Fibroblast of the aortic adventitia (primary cell): ENCODE results near the gene TMEM273. TPM values are rescaled to one million over a fixed set of nuclear protein-coding genes. Genes with fewer than 3 reads are reported as not detected.

ENCODE experiments used
- DNase-seq: peaks from one replicate; pipeline ENCODE4 v3.0.0-alpha.2; 2010; ENCODE audit warnings: low read depth
- H3K4me3 ChIP-seq: 2 replicates; pipeline ENCODE4 v1.5.1; 2011; ENCODE audit warnings: low read depth, mild to moderate bottlenecking, control low read depth, low read length, moderate library complexity
- CTCF ChIP-seq: IDR thresholded peaks from 2 replicates; pipeline ENCODE4 v1.5.1; 2011; ENCODE audit warnings: mild to moderate bottlenecking, low read length, control low read depth, inconsistent platforms; ENCODE audit not compliant: insufficient read depth
- total RNA-seq: library from RNA; depleted of rRNA; stranded (reverse); fragments of >200 nt; gene quantifications from 2 replicates; pipeline ENCODE4 v1.2.3, GENCODE V29; 2012; ENCODE audit warnings: low replicate concordance

The TMEM273 gene
- total RNA-seq, 1 donor = not detected

- DNase-seq = no peak
- no peak for TF ChIP-seq CTCF
- H3K4me3 ChIP-seq = peak overlapping the region; percentile 75
Observed at GRCh38 chr10:49114718-49115014, 73.5 kb downstream of the TMEM273 start.

GRCh38 chr10:49113741-49114141 lies 74.5 kb downstream of the TMEM273 start:
- H3K4me3 ChIP-seq = peak overlapping the region; percentile 14
- no peak for DNase-seq
- TF ChIP-seq CTCF = no peak

- DNase-seq = no peak
- TF ChIP-seq CTCF = no peak
- no peak overlapping the region for H3K4me3 ChIP-seq
Observed at GRCh38 chr10:49112851-49113250, 75.3 kb downstream of the TMEM273 start.

- no peak for TF ChIP-seq CTCF
- H3K4me3 ChIP-seq = no peak overlapping the region
- no peak for DNase-seq
Observed at GRCh38 chr10:49112098-49112497, 76.1 kb downstream of the TMEM273 start.

DNA sequence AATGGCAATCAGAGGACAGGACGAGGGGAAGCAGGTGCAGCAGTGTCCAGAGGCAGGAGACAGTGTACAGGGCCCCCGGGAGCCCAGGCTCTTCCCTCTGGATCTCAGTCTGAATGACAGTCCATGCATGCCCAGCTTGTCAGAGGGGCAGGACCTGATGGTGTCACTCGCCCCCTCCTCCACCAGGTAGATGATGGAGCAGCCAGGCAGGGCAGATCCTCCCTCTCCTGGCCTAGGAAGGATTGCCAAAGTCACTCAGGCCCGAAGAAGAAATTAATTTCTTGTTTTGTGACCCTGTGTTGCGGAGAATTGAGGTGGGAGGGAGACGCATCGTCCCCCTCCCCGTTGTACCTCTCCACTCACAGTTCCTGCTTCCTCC lies 76.9 kb downstream of the TMEM273 start:
- TF ChIP-seq CTCF = no peak
- no peak overlapping the region for H3K4me3 ChIP-seq
- DNase-seq = no peak

GRCh38 chr10:49110684-49111319 lies 77.4 kb downstream of the TMEM273 start:
- no peak overlapping the region for H3K4me3 ChIP-seq
- no peak for TF ChIP-seq CTCF
- DNase-seq = no peak

GRCh38 chr10:49109669-49110340 lies 78.4 kb downstream of the TMEM273 start:
- peak; percentile 86 for DNase-seq
- H3K4me3 ChIP-seq = no peak overlapping the region
- TF ChIP-seq CTCF = no peak
